ENCODE measurements around the gene UTS2B. TPM values are rescaled to one million over a fixed set of nuclear protein-coding genes. Genes with fewer than 3 reads are reported as not detected.

Gene UTS2B
- total and polyA plus RNA-seq, 2 of the 4 experiments (the other 2 are of a cell fraction): 0.72 to 0.79 TPM

GRCh38 chr3:191313296-191313695 is 17.0 kb downstream of the UTS2B start:
- POLR2A ChIA-PET (ENCODE audit: unreplicated experiment): no interaction called here
- TF ChIP-seq USF2 (IDR thresholded peaks at IDR 0.05; ENCODE audit: low read depth, low read length) (no peak), FOS (IDR thresholded peaks at IDR 0.05; ENCODE audit: low read depth, low read length) (no peak), SMC3 (IDR thresholded peaks at IDR 0.05; ENCODE audit: low read depth, low read length) (no peak), CEBPB (IDR thresholded peaks at IDR 0.05; ENCODE audit: low read depth, low read length) (no peak), RAD21 (IDR thresholded peaks at IDR 0.05; ENCODE audit: low read length) (no peak), RCOR1 (IDR thresholded peaks at IDR 0.05; ENCODE audit: insufficient replicate concordance, low read length) (no peak), RFX5 (IDR thresholded peaks at IDR 0.05; ENCODE audit: low read depth, low read length) (no peak), BHLHE40 (IDR thresholded peaks at IDR 0.05; ENCODE audit: low read depth, low read length) (no peak), CTCF (conservative IDR thresholded peaks at IDR 0.05; ENCODE audit: low read depth, low read length) (no peak), CHD1 (IDR thresholded peaks at IDR 0.05; ENCODE audit: low read depth, low read length) (no peak), POLR2A (IDR thresholded peaks at IDR 0.05; ENCODE audit: low read depth, low read length) (no peak), ELK1 (IDR thresholded peaks at IDR 0.05; ENCODE audit: borderline replicate concordance, low read depth, low read length) (no peak), MXI1 (IDR thresholded peaks at IDR 0.05; ENCODE audit: borderline replicate concordance, low read depth, low read length) (no peak), MAZ (IDR thresholded peaks at IDR 0.05; ENCODE audit: borderline replicate concordance, low read depth, low read length) (no peak), MAFK (IDR thresholded peaks at IDR 0.05; ENCODE audit: low read depth, low read length) (no peak), NFE2L2 (IDR thresholded peaks at IDR 0.05; ENCODE audit: low read depth, low read length) (no peak)
- Histone ChIP-seq H4K20me1 (ENCODE audit: insufficient read depth, low read length) (no peaks in the 10 kb centered on the region), H3K4me1 (ENCODE audit: control insufficient read depth, insufficient read depth, low read length) (no peaks in the 10 kb centered on the region), H3K9me3 (ENCODE audit: control insufficient read depth, insufficient read depth, low read length) (no peaks in the 10 kb centered on the region), H3K14ac (replicated peaks; ENCODE audit: low read depth, low read length) (no peak overlapping the region), H2BK120ac (ENCODE audit: low read depth, low read length) (no peak overlapping the region), H3K27me3 (ENCODE audit: control insufficient read depth, insufficient read depth, low read length) (no peaks in the 10 kb centered on the region), H2BK20ac (ENCODE audit: low read depth, low read length) (no peak overlapping the region), H3K4ac (ENCODE audit: low read depth, low read length) (no peak overlapping the region), H2BK15ac (ENCODE audit: low read depth, low read length) (no peak overlapping the region), H4K91ac (ENCODE audit: insufficient read depth, low read depth, low read length) (no peak overlapping the region), H3K79me1 (ENCODE audit: low read depth in 1 of 2, low read length in 2 of 2) (no peaks in the 10 kb centered on the region), H3K4me2 (ENCODE audit: low read depth, low read length) (no peak overlapping the region), H3K4me3 (ENCODE audit: insufficient read depth, low read depth, low read length) (no peak overlapping the region), H2AK5ac (ENCODE audit: low read depth, low read length) (no peak overlapping the region), H3K23ac (ENCODE audit: low read depth, low read length) (no peak overlapping the region), H2AFZ (replicated peaks; ENCODE audit: low read length, poor library complexity) (no peak overlapping the region), H3K27ac (ENCODE audit: insufficient read depth, low read length) (no peak overlapping the region), H2BK5ac (ENCODE audit: low read depth, low read length, poor library complexity, severe bottlenecking) (no peak overlapping the region), H3K36me3 (ENCODE audit: control insufficient read depth, insufficient read depth, low read length) (no peaks in the 10 kb centered on the region), H2AK9ac (replicated peaks; ENCODE audit: low read depth, low read length, poor library complexity) (no peak overlapping the region), H3K9me1 (ENCODE audit: insufficient read depth, low read length) (no peaks in the 10 kb centered on the region), H4K5ac (ENCODE audit: low read depth, low read length) (no peak overlapping the region), H3K9ac (ENCODE audit: low read depth, low read length) (no peak overlapping the region), H3K18ac (ENCODE audit: low read depth, low read length) (no peak overlapping the region), H4K8ac (ENCODE audit: low read depth in 2 of 2, low read length in 2 of 2) (no peak overlapping the region), H3K56ac (ENCODE audit: extremely low read depth, insufficient read depth, low read length) (no peak overlapping the region)
- CTCF ChIA-PET: interaction anchor here (0.8 kb wide), 1 partner anchor 13 kb away, joined by 4 read pairs; no protein-coding TSS in a partner anchor
- no peak for DNase-seq
- intact Hi-C loops (cut with micrococcal nuclease) (no loop called here), in situ Hi-C loops (cut with MboI; ENCODE audit: low sequenced_read_pairs) (no loop called here), dilution Hi-C loops (cut with HindIII; ENCODE audit: low sequenced_read_pairs, unreplicated experiment) (no loop called here)
- ATAC-seq (ENCODE audit: low read depth): no peak
- WGBS, 2 experiments (ENCODE audit: extremely low coverage in 2 of 2, insufficient read length in 1 of 2): no CpG with 5 or more reads among the region's 2 CpGs
- no TSS peak for BruUV-seq (replicated peaks)

All from IMR-90 (cell line).